HepG2 (cell line): ENCODE data around the gene CSTF1.

Source experiments
- BRCA1 ChIP-seq: sonication (generic); formaldehyde crosslinking; IDR thresholded peaks from 2 replicates; pipeline ENCODE4 v1.4.0; 2020; ENCODE audit warnings: missing genetic modification reagents
- DPF2 ChIP-seq: sonication (generic); formaldehyde crosslinking; IDR thresholded peaks from 2 replicates; pipeline ENCODE4 v1.4.0; 2020; ENCODE audit warnings: mild to moderate bottlenecking, low read depth, missing genetic modification reagents, borderline replicate concordance
- ISX ChIP-seq: sonication (generic); formaldehyde crosslinking; conservative IDR thresholded peaks from 2 replicates; pipeline ENCODE4 v1.5.0; 2020; ENCODE audit warnings: missing genetic modification reagents
- TBP ChIP-seq: sonication (generic); formaldehyde crosslinking; IDR thresholded peaks from 2 replicates; pipeline ENCODE4 v1.5.0; 2020; ENCODE audit warnings: missing genetic modification reagents
- ZIK1 ChIP-seq: sonication (generic); formaldehyde crosslinking; IDR thresholded peaks from 2 replicates; pipeline ENCODE4 v1.5.0; 2020; ENCODE audit warnings: mild to moderate bottlenecking, low read depth, missing genetic modification reagents, borderline replicate concordance
- ZNF274 ChIP-seq: sonication (generic); formaldehyde crosslinking; IDR thresholded peaks from 2 replicates; pipeline ENCODE4 v1.5.1; 2020; ENCODE audit warnings: mild to moderate bottlenecking, missing genetic modification reagents
- ZNF616 ChIP-seq: sonication (generic); formaldehyde crosslinking; IDR thresholded peaks from 2 replicates; pipeline ENCODE4 v1.5.0; 2020; ENCODE audit warnings: low read depth, mild to moderate bottlenecking, missing genetic modification reagents
- ZNF703 ChIP-seq: sonication (generic); formaldehyde crosslinking; IDR thresholded peaks from 2 replicates; pipeline ENCODE4 v1.5.1; 2020; ENCODE audit warnings: missing genetic modification reagents, mild to moderate bottlenecking, moderate library complexity, borderline replicate concordance
- TF ChIP-seq, protein P1 (sequence below): sonication (generic); formaldehyde crosslinking; IDR thresholded peaks from 2 replicates; pipeline ENCODE4 v1.5.0; 2020; ENCODE audit warnings: mild to moderate bottlenecking, missing genetic modification reagents, moderate library complexity
- TF ChIP-seq, protein P2 (sequence below): sonication (generic); formaldehyde crosslinking; IDR thresholded peaks from 2 replicates; pipeline ENCODE4 v1.8.1; 2022; ENCODE audit warnings: low read depth, mild to moderate bottlenecking, missing genetic modification reagents
- TF ChIP-seq, protein P3 (sequence below): sonication (generic); formaldehyde crosslinking; IDR thresholded peaks from 2 replicates; pipeline ENCODE4 v1.5.0; 2020; ENCODE audit warnings: mild to moderate bottlenecking, missing genetic modification reagents
- TF ChIP-seq, protein P4 (sequence below): sonication (generic); formaldehyde crosslinking; IDR thresholded peaks from 2 replicates; pipeline ENCODE4 v1.8.1; 2022; ENCODE audit warnings: mild to moderate bottlenecking, missing genetic modification reagents

DNA sequence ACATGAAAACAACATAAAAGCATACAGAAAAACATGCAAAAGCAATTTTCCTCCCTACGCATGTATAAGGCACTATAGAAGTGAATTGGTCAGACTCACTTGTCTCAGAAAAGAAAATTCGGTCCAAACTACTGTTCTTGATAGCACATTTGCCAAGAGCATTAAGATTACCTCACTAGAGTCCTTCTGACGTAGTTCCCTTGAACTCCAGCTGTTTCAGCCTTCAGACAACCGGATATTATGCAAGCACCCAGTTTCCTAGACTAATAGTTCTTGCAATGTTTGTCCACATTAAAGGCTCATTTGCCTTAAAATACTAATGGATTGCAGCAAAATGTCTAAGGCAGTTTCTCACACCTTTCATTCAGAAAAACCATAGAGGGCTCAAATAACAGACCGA lies 17.1 kb downstream of the CSTF1 start:
- TF ChIP-seq ZNF616, result no peak
- TF ChIP-seq, protein P1, sequence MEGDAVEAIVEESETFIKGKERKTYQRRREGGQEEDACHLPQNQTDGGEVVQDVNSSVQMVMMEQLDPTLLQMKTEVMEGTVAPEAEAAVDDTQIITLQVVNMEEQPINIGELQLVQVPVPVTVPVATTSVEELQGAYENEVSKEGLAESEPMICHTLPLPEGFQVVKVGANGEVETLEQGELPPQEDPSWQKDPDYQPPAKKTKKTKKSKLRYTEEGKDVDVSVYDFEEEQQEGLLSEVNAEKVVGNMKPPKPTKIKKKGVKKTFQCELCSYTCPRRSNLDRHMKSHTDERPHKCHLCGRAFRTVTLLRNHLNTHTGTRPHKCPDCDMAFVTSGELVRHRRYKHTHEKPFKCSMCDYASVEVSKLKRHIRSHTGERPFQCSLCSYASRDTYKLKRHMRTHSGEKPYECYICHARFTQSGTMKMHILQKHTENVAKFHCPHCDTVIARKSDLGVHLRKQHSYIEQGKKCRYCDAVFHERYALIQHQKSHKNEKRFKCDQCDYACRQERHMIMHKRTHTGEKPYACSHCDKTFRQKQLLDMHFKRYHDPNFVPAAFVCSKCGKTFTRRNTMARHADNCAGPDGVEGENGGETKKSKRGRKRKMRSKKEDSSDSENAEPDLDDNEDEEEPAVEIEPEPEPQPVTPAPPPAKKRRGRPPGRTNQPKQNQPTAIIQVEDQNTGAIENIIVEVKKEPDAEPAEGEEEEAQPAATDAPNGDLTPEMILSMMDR (CRISPR knock-in tag), result no peak
- TF ChIP-seq ZNF703, result no peak
- TF ChIP-seq, protein P2, sequence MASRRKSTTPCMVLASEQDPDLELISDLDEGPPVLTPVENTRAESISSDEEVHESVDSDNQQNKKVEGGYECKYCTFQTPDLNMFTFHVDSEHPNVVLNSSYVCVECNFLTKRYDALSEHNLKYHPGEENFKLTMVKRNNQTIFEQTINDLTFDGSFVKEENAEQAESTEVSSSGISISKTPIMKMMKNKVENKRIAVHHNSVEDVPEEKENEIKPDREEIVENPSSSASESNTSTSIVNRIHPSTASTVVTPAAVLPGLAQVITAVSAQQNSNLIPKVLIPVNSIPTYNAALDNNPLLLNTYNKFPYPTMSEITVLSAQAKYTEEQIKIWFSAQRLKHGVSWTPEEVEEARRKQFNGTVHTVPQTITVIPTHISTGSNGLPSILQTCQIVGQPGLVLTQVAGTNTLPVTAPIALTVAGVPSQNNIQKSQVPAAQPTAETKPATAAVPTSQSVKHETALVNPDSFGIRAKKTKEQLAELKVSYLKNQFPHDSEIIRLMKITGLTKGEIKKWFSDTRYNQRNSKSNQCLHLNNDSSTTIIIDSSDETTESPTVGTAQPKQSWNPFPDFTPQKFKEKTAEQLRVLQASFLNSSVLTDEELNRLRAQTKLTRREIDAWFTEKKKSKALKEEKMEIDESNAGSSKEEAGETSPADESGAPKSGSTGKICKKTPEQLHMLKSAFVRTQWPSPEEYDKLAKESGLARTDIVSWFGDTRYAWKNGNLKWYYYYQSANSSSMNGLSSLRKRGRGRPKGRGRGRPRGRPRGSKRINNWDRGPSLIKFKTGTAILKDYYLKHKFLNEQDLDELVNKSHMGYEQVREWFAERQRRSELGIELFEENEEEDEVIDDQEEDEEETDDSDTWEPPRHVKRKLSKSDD (CRISPR knock-in tag), result no peak
- TF ChIP-seq ISX (CRISPR knock-in tag), result no peak
- no peak for TF ChIP-seq BRCA1 (CRISPR knock-in tag)
- TF ChIP-seq TBP, result no peak
- TF ChIP-seq, protein P3, sequence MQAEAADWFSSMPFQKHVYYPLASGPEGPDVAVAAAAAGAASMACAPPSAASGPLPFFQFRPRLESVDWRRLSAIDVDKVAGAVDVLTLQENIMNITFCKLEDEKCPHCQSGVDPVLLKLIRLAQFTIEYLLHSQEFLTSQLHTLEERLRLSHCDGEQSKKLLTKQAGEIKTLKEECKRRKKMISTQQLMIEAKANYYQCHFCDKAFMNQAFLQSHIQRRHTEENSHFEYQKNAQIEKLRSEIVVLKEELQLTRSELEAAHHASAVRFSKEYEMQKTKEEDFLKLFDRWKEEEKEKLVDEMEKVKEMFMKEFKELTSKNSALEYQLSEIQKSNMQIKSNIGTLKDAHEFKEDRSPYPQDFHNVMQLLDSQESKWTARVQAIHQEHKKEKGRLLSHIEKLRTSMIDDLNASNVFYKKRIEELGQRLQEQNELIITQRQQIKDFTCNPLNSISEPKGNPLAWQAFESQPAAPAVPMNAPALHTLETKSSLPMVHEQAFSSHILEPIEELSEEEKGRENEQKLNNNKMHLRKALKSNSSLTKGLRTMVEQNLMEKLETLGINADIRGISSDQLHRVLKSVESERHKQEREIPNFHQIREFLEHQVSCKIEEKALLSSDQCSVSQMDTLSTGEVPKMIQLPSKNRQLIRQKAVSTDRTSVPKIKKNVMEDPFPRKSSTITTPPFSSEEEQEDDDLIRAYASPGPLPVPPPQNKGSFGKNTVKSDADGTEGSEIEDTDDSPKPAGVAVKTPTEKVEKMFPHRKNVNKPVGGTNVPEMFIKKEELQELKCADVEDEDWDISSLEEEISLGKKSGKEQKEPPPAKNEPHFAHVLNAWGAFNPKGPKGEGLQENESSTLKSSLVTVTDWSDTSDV (CRISPR knock-in tag), result no peak
- TF ChIP-seq, protein P4, sequence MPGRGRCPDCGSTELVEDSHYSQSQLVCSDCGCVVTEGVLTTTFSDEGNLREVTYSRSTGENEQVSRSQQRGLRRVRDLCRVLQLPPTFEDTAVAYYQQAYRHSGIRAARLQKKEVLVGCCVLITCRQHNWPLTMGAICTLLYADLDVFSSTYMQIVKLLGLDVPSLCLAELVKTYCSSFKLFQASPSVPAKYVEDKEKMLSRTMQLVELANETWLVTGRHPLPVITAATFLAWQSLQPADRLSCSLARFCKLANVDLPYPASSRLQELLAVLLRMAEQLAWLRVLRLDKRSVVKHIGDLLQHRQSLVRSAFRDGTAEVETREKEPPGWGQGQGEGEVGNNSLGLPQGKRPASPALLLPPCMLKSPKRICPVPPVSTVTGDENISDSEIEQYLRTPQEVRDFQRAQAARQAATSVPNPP (CRISPR knock-in tag), result no peak
- no peak for TF ChIP-seq ZIK1 (CRISPR knock-in tag)
- no peak for TF ChIP-seq DPF2 (CRISPR knock-in tag)
- no peak for TF ChIP-seq ZNF274
